Kasumi-1 (cell line): ENCODE data around the gene PRICKLE2.
A peak's percentile ranks its signal among the peaks of the same experiment; 100 is the strongest.

ENCODE experiments used
- DNase-seq, 2 experiments: peaks; one replicate each; lab custom pipeline; 2025; lab: John Stamatoyannopoulos, UW

Gene PRICKLE2

GRCh38 chr3:64218746-64219145, 6.5 kb downstream of the PRICKLE2 start:
- DNase-seq = no peak

- no peak for DNase-seq
These were observed 6.9 kb downstream of the PRICKLE2 start for GRCh38 chr3:64218329-64218728.

- DNase-seq = no peak
These were observed 8.8 kb downstream of the PRICKLE2 start for GRCh38 chr3:64216274-64217147.

GRCh38 chr3:64215559-64215958, 9.7 kb downstream of the PRICKLE2 start:
- DNase-seq = no peak

GRCh38 chr3:64215103-64215502, 10.2 kb downstream of the PRICKLE2 start:
- DNase-seq = no peak

- DNase-seq = peak in 1 of 2 experiments; percentile 8
These were observed 10.8 kb downstream of the PRICKLE2 start for GRCh38 chr3:64214381-64215018.

- DNase-seq = no peak
These were observed 11.3 kb downstream of the PRICKLE2 start for GRCh38 chr3:64213962-64214379.

- no peak for DNase-seq
These were observed 11.9 kb downstream of the PRICKLE2 start for GRCh38 chr3:64213224-64213878.

GRCh38 chr3:64209866-64210621, 15.2 kb downstream of the PRICKLE2 start:
- no peak for DNase-seq

GRCh38 chr3:64207289-64208080, 17.8 kb downstream of the PRICKLE2 start:
- DNase-seq = no peak

- DNase-seq = no peak
These were observed 21.0 kb downstream of the PRICKLE2 start for GRCh38 chr3:64203969-64204908.

GRCh38 chr3:64203216-64203615, 22.1 kb downstream of the PRICKLE2 start:
- DNase-seq = no peak

GRCh38 chr3:64199932-64200331, 25.3 kb downstream of the PRICKLE2 start:
- DNase-seq = no peak

GRCh38 chr3:64196236-64196929, 28.9 kb downstream of the PRICKLE2 start:
- no peak for DNase-seq

GRCh38 chr3:64195789-64196188, 29.5 kb downstream of the PRICKLE2 start:
- DNase-seq = no peak

GRCh38 chr3:64191822-64192221, 33.4 kb downstream of the PRICKLE2 start:
- no peak for DNase-seq

GRCh38 chr3:64190517-64191515, 34.5 kb downstream of the PRICKLE2 start:
- no peak for DNase-seq
